ENCODE data around the gene ST8SIA6.
"Not testable (repeated sequence)": the region's sequence is repeated elsewhere in the genome, so short reads cannot be mapped to it uniquely, and the experiment has no call there.

Gene ST8SIA6

GRCh38 chr10:17456032-17456548, 1.7 kb upstream of the ST8SIA6 start:
- DNase-seq = no peak

DNA sequence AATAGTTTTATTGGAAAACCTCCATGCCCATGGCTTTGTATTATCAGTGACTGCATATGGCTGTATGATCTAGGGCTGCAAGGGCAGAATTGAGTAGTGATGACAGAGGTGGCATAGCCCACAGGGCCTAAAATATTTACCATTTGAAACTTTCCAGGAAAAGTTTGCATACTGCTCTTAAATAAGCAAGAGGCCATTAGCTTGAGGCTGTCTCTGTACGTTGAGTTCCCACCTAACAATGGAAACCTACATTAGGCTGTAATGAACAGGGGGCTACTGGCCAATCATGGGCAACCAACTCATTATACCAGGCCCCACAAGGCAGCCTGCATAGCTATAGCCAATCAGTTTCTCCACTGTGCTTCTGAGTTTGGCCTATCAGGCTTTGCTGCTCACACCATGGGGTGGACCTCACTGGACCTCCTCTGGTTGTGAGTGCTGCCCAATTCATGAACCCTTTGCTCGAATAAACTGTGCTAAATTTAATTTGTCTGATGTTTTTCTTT, 673 bp upstream of the ST8SIA6 start:
- DNase-seq = no peak

DNA sequence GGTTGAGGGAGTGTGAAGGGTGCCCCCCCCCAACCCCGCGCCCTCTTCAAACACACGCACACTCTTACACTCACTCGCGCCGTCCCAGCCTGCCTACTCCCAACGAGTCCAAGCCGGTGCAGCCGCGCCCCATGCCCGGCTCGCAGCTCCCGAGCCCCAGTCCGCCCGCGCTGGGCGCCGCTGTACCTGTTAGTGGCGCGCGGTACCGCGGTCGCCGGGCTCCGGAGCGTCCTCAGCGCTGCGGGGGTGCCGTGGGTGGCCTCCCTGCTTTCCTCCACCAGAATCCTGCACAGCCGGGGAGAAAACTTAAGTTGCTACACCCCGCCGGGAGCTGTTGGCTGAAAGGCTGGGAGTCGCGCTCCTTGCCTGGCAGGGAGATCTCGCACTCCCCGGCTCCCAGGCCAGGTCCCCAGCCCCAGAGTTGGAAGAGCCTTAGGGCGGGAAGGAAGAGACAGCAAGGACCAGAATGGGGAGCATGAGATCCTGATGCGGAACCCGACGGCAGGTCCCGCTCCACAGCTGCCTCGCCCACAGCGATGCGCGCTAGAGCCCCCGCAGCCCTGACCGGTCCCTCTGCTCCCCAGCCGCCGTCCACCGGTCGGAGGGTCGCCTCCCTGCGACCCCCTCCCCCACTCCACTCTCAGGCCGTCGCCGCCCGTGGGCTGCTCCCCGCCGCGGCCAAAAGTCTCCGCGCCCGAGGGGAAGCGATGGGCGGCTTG, 863 bp downstream of the ST8SIA6 start:
- DNase-seq = no peak

DNA sequence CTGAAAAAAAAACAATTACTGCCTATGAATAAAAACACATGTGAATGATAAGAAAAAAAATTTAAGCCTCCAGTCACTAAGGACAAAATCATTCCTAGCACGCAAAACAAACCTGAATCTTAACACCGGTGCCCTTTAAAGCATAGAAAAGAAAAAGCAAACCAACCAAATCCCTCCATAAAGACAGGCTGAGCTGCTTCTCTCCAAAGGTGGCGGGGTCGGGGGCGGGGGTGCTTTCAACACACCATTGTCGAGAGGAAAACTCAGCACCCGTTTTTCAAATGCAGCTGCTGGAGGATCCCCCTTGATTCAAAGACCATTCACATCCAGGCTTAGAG, 1.4 kb downstream of the ST8SIA6 start:
- DNase-seq = no peak

GRCh38 chr10:17452060-17452841, 2.1 kb downstream of the ST8SIA6 start:
- no peak for DNase-seq

DNA sequence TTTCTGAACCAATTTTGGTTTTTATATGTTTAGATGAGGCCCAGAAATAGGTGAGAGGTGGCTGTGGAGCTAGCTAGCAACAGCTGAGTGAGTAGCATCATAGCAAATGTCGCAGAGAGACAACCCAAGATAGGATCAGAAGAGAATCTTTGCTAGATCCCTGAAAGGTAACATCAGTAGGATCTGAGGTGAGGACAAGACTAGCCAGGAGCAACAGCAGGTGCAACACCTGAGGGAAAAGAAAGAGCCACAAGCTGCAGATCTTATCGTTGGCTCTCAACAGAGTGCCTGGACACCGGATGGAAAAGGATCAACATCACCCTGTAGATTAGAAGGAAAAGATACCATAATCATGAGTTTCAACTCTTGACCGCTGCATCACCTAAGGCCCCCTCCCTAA, 4.4 kb downstream of the ST8SIA6 start:
- no peak for DNase-seq

DNA sequence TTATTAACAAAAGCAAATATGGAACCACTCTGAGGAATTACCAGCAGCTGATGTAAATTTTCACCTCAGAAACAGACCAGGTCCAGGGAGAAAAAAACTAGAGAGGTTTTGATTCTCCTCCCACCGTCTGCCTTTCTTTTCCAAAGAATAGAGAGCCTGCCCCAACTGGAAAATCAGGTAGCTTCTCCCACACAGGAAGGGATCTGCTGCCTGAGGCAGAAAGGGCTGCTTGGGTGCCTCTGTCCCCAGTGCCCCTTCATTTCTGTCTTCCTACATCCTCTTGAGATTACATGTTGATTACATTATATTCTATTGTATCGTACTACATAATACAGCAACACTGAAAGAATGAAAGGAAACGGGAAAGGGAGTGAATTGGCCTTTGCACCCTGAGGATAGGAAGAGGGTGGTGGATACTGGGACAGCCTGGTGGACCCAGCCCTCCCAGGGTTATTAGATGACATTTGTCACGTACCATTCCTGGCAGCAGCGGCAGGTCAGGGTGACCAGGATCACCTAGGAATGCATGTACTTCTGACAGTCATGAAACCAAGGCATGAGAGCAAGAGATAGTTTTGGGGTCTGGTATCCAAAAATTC, 8.9 kb downstream of the ST8SIA6 start:
- DNase-seq = no peak

DNA sequence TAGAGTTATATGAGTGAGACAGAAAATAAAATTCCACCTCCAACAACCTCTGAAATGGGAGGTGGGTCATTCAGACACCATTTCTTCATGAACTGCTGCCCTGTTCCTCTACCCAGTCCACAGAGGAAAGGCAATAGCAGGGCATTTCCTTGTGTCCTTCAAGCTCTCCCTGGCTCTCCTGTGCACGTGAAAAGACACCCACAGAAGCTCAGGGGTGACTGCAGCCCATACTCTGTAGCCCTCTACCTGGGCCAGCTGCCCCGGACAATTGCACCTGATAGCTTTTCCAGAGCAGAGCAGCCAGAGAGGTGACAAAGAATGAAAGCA, 10.0 kb downstream of the ST8SIA6 start:
- DNase-seq = no peak

GRCh38 chr10:17443707-17444387, 10.5 kb downstream of the ST8SIA6 start:
- DNase-seq = no peak

GRCh38 chr10:17438583-17438982, 15.8 kb downstream of the ST8SIA6 start:
- no peak for DNase-seq

DNA sequence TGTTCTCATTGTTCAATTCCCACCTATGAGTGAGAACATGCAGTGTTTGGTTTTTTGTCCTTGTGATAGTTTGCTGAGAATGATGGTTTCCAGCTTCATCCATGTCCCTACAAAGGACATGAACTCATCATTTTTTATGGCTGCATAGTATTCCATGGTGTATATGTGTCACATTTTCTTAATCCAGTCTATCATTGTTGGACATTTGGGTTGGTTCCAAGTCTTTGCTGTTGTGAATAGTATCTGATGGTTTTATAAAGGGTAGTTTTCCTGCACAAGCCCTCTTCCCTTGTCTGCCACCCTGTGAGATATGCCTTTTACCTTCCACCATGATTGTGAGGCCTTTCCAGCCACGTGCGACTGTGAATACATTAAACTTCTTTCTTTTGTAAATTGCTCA, 17.8 kb downstream of the ST8SIA6 start:
- DNase-seq = not testable (repeated sequence)

DNA sequence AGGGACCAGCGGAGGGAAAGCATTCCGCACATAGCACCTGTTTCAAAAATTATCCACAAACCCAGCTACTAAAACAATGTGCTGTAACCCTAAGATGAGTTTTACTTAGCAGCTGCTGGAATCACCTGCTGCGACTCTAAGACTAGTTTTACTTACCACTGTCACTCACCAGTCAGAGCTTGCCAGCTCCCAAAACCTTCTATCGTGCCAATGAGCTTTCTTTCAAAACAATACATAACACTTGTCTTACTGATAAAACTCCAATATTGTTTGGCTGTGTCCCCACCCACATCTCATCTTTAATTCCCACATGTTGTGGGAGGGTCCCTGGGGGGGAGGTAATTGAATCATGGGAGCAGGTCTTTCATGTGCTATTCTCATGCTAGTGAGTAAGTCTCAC, 18.4 kb downstream of the ST8SIA6 start:
- no peak for DNase-seq

GRCh38 chr10:17435187-17435586, 19.2 kb downstream of the ST8SIA6 start:
- no peak for DNase-seq

- no peak for DNase-seq
Observed at GRCh38 chr10:17432723-17433122, 21.7 kb downstream of the ST8SIA6 start.

- DNase-seq = no peak
Observed at GRCh38 chr10:17431871-17432311, 22.5 kb downstream of the ST8SIA6 start.

GRCh38 chr10:17430647-17431355, 23.6 kb downstream of the ST8SIA6 start:
- DNase-seq = no peak

DNA sequence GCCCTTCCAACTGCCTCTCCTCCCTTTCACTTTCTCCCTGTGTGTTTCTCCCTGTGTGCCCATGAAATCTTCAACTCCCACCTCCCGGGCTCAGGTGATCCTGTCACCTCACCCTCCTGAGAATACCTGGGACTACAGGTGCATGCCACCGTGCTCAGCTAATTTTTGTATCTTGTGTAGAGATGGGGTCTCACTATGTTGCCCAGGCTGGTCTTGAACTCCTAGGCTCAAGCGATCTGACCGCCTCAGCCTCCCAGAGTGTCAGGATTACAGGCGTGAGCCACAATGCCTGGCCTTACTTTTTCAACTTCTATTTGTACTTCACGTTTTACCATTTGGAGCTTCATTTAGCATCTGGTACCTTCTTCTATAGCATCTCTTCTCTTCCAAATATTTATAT, 24.9 kb downstream of the ST8SIA6 start:
- no peak for DNase-seq

DNA sequence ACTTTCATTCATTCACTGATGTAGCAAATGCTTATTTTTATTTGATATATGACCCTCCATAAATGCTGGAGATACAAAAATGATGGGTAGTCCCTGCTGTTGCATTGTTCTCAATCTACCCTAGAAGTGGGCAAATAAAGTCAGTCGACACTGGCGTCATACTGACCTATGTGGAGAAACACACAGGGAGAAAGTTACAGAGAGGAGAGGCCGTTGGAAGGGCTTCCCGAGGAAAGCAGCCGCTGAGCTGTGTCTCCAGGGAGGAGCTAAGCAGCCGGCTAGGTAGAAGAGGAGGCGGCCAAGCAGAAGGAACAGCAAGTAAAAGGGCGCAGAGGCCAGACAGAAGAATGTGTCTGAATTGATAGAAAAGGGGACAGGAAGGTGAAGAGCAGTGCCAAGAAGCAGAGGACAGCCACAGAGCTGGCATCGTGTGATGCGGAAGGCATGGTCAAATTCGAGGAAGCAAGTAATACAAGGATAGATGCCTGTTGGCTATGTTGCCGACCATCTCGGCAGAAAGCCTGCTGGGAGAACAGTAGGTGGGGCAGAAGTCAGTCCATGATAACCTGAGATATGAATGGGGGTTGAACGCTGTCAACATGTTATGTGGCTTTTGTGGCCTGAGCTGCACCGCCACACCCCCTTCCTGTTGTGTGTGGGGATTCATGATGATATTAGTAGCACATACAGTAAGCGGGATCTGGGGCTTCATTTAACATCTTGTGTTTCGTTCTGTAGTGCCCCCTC, 25.9 kb downstream of the ST8SIA6 start:
- no peak for DNase-seq

GRCh38 chr10:17427666-17428350, 26.6 kb downstream of the ST8SIA6 start:
- DNase-seq = no peak

- DNase-seq = no peak
Observed at GRCh38 chr10:17427201-17427600, 27.2 kb downstream of the ST8SIA6 start.

GRCh38 chr10:17426263-17426750, 28.1 kb downstream of the ST8SIA6 start:
- DNase-seq = no peak

All from NCI-H2107 (cell line).